HG03565 (cell line): ENCODE data around the gene CCDC187.
"Not testable (repeated sequence)": the region's sequence is repeated elsewhere in the genome, so short reads cannot be mapped to it uniquely, and the experiment has no call there.

ENCODE experiments used
- ATAC-seq: cut with Tn5 transposase; IDR thresholded peaks from one replicate; pipeline ENCODE4 v1.9.1; 2021; ENCODE audit warnings: mild to moderate bottlenecking, moderate library complexity; ENCODE audit not compliant: unreplicated experiment

Gene CCDC187

DNA sequence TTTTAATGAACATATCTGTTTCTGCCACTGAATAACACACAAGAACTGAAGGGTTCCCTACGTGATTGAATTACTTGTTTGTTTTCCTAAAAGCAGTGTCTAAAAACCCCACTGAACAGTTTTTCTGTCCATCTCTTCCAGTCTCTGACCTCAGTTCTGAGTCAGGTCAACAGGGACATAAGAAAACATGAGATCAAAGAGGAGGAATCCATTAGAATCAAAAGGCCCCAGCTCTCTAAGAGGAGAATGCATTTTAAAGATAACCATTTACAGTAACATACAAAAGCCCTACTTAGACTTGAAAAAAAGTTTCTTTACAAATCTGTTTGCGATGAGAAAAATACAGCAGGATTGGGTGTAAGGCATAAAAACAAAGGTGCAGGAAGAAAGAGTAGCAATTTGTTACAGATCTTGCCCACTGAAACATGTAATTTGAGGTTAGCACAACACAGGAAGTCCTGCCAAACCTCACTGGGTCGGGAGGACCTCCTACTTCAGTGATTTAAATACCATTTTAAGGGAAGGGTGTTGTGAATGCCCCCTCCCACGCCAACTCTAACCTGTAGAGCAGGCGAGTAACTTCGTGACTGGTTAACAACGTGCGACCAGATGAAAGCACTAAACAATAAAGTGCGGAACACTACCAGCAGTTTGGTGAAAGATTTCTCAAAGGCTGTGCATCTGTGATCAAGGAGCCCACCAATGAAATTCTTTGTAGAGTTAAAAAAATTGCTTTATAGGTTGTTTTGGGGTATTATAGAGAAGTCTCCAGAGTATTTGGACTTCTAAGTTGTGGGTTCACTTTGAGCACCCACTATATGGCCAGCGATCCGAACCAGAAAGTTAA, 59.5 kb downstream of the CCDC187 start:
- ATAC-seq = no peak

GRCh38 chr9:136243631-136244030, 60.3 kb downstream of the CCDC187 start:
- ATAC-seq = no peak

GRCh38 chr9:136242918-136243525, 60.9 kb downstream of the CCDC187 start:
- ATAC-seq = no peak

- ATAC-seq = no peak
Observed at GRCh38 chr9:136242248-136242647, 61.6 kb downstream of the CCDC187 start.

GRCh38 chr9:136241542-136241941, 62.4 kb downstream of the CCDC187 start:
- ATAC-seq = no peak

- no peak for ATAC-seq
Observed at GRCh38 chr9:136240941-136241340, 63.0 kb downstream of the CCDC187 start.

- ATAC-seq = no peak
Observed at GRCh38 chr9:136239983-136240330, 63.9 kb downstream of the CCDC187 start.

GRCh38 chr9:136239135-136239982, 64.5 kb downstream of the CCDC187 start:
- no peak for ATAC-seq

GRCh38 chr9:136238342-136238732, 65.6 kb downstream of the CCDC187 start:
- ATAC-seq = no peak

DNA sequence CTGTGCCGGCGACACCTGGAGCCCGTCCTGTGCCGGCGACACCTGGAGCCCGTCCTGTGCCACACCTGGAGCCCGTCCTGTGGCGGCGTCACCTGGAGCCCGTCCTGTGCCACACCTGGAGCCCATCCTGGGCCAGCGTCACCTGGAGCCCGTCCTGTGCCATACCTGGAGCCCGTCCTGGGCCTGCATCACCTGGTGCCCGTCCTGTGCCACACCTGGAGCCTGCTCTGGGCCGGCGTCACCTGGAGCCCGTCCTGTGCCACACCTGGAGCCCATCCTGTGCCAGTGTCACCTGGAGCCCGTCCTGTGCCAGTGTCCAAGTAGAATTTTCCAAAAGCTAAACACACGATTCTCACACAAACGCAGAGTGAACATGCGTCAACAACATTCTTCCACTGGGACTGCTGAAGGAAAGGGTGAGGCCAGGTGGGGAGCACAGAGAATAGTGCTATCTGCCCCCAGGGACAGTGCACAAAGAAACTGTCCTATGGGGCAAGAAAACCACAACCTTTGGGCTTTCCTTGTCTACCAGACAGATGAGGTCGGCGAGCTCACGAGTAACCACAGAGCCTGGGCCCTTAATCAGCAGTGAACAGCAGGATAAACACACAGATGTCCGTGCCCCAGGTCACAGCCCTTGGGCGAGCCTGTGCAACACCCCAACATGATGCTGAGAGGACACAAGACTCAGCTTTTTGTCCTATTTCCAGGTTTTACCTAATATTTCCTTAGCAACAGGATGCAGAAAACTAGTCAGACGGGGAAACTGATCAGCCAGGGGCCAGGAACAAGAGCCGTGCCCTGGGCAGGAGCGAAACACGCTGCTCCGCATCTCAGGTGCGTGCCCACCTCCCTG, 66.2 kb downstream of the CCDC187 start:
- ATAC-seq = no peak

DNA sequence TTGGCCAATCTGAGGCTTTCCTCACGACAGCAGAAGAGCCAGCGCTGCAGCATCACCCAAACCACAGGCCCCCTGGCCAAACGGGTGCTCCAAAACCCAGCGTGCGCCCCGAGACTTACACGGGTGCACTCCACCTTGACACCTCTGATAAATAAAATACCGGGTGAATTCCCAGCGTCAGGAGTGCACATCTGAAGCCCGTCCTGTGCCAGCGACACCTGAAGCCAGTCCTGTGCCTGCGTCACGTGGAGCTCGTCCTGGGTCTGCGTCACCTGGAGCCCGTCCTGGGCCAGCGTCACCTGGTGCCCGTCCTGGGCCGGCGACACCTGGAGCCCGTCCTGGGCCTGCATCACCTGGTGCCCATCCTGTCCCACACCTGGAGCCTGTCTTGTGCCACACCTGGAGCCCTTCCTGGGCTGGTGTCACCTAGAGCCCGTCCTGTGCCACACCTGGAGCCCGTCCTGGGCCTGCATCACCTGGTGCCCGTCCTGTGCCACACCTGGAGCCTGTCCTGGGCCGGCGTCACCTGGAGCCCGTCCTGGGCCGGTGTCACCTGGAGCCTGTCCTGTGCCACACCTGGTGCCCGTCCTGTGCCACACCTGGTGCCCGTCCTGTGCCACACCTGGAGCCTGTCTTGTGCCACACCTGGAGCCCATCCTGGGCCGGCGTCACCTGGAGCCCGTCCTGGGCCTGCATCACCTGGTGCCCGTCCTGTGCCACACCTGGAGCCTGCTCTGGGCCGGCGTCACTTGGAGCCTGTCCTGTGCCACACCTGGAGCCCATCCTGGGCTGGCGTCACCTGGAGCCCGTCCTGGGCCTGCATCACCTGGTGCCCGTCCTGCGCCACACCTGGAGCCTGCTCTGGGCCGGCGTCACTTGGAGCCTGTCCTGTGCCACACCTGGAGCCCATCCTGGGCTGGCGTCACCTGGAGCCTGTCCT, 67.2 kb downstream of the CCDC187 start:
- not testable (repeated sequence) for ATAC-seq

DNA sequence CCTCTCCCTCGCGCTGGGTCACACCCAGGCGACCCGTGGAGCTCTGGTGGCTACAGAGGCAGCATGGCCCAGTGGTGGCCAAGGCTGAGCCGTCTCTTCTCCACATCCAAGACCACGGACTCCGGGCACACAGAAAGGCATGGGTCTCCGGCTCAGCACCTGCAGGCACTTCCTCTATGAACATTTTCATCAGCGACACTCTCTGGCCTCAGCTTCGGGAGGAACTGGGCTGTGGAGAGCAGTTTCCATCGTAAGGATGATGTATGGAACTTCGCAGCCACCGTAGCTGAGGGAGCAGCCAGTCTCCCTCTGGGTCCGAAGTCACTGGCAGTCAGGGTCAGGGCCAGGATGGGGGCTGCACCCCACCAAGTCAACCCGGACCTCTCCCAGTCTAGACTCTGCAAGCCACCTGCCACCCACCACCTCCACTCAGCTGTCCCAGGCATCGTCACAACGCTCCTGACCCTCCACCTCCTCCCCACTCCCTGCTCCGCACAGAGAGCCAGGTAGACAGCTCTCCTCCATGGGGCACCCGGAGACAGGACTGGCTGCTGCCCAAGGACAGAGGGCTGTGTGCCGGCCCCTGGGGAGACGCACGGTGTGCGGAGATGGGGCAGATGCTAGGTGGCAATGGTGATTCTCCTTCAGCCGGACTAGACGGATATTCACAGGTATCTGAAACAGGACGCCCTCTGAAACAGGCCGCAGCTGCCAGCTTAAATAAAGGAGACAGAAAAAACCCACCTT, 68.0 kb downstream of the CCDC187 start:
- ATAC-seq = no peak

- no peak for ATAC-seq
Observed at GRCh38 chr9:136235171-136235570, 68.7 kb downstream of the CCDC187 start.

GRCh38 chr9:136234597-136234996, 69.3 kb downstream of the CCDC187 start:
- ATAC-seq = no peak

- no peak for ATAC-seq
Observed at GRCh38 chr9:136233868-136234267, 70.0 kb downstream of the CCDC187 start.

- ATAC-seq = no peak
Observed at GRCh38 chr9:136233411-136233810, 70.5 kb downstream of the CCDC187 start.

- no peak for ATAC-seq
Observed at GRCh38 chr9:136232969-136233368, 70.9 kb downstream of the CCDC187 start.

GRCh38 chr9:136231478-136232297, 72.2 kb downstream of the CCDC187 start:
- ATAC-seq = no peak
